ENCODE measurements around the gene IFNA17. TPM values are rescaled to one million over a fixed set of nuclear protein-coding genes. Genes with fewer than 3 reads are reported as not detected.

The IFNA17 gene
- total RNA-seq, result not detected in 2 replicates

GRCh38 chr9:21228122-21228521 is at the start of gene IFNA17:
Gene IFNA17, minus strand, starts transcription at chr9:21228222. Its CDS starts 49 bp downstream, at chr9:21228173.

GRCh38 chr9:21239911-21240310 is 11.9 kb upstream of the IFNA17 start, which contains the start of gene IFNA14:
Gene IFNA14, minus strand, starts transcription at chr9:21240005. Its CDS starts 70 bp downstream, at chr9:21239935.

GRCh38 chr9:21217211-21217610 is 10.8 kb downstream of the IFNA17 start, which contains the start of gene IFNA16:
Gene IFNA16, minus strand, starts transcription at chr9:21217311. Its CDS starts 6 bp downstream, at chr9:21217305.

GRCh38 chr9:21207043-21207442 is 21.0 kb downstream of the IFNA17 start, which contains the start of gene IFNA10:
Gene IFNA10, minus strand, starts transcription at chr9:21207143. Its CDS starts 46 bp downstream, at chr9:21207097.

GRCh38 chr9:21202105-21202504 is 25.9 kb downstream of the IFNA17 start, which contains the start of gene IFNA7:
Gene IFNA7, minus strand, starts transcription at chr9:21202205. Its CDS starts 40 bp downstream, at chr9:21202165.

GRCh38 chr9:21187487-21187886 is 40.5 kb downstream of the IFNA17 start, which contains the start of gene IFNA4:
Gene IFNA4, minus strand, starts transcription at chr9:21187587. Its CDS starts 56 bp downstream, at chr9:21187531.

Other genes with a start within 250 kb of the IFNA17 start
- 3.7 and 7.1 TPM in 2 replicates for gene HACD4, start 196.6 kb downstream of the IFNA17 start, total RNA-seq
- gene IFNB1, start 150.3 kb downstream of the IFNA17 start, total RNA-seq, result not detected in 2 replicates
- not detected in 2 replicates for gene IFNW1, start 86.4 kb downstream of the IFNA17 start, total RNA-seq
- not detected in 2 replicates for gene IFNA21, start 61.6 kb downstream of the IFNA17 start, total RNA-seq
- not detected in 2 replicates for gene IFNA4, start 40.6 kb downstream of the IFNA17 start, total RNA-seq
- gene IFNA7, start 26.0 kb downstream of the IFNA17 start, total RNA-seq, result not detected in 2 replicates
- not detected in 2 replicates for gene IFNA10, start 21.1 kb downstream of the IFNA17 start, total RNA-seq
- gene IFNA16, start 10.9 kb downstream of the IFNA17 start, total RNA-seq, result not detected in 2 replicates
- not detected in 2 replicates for gene IFNA14, start 11.8 kb upstream of the IFNA17 start, total RNA-seq
- not detected in 2 replicates for gene IFNA5, start 77.1 kb upstream of the IFNA17 start, total RNA-seq
- 19.7 and 24.7 TPM in 2 replicates for gene KLHL9, start 107.2 kb upstream of the IFNA17 start, total RNA-seq
- gene IFNA6, start 122.7 kb upstream of the IFNA17 start, total RNA-seq, result not detected in 2 replicates
- gene IFNA13, start 139.8 kb upstream of the IFNA17 start, total RNA-seq, result not detected in 2 replicates
- gene IFNA2, start 157.2 kb upstream of the IFNA17 start, total RNA-seq, result not detected in 2 replicates
- gene IFNA8, start 180.9 kb upstream of the IFNA17 start, total RNA-seq, result not detected in 2 replicates
- gene IFNA1, start 212.2 kb upstream of the IFNA17 start, total RNA-seq, result not detected in 2 replicates

All from pericardium fibroblast (primary cell).